Hypothalamus (tissue), 51 donors: ENCODE measurements around the gene ANKRD12.
"Not testable (repeated sequence)": the region's sequence is repeated elsewhere in the genome, so short reads cannot be mapped to it uniquely, and the experiment has no call there.

ENCODE experiments used
- DNase-seq, 51 donors: peaks; one replicate each; lab custom pipeline; 2025; lab: John Stamatoyannopoulos, UW

ANKRD12 gene

GRCh38 chr18:9221661-9222060 is 85.1 kb downstream of the ANKRD12 start:
- DNase-seq = no peak

- no peak for DNase-seq
Observed at GRCh38 chr18:9223356-9223755, 86.8 kb downstream of the ANKRD12 start.

- DNase-seq = no peak
Observed at GRCh38 chr18:9226463-9226862, 89.9 kb downstream of the ANKRD12 start.

GRCh38 chr18:9231852-9232486 is 95.4 kb downstream of the ANKRD12 start:
- DNase-seq = no peak

GRCh38 chr18:9232977-9233376 is 96.4 kb downstream of the ANKRD12 start:
- DNase-seq = no peak

GRCh38 chr18:9233771-9234440 is 97.3 kb downstream of the ANKRD12 start:
- peak in 18 of 51 donors; percentile 1 to 39 (median 12) for DNase-seq

- no peak for DNase-seq
Observed at GRCh38 chr18:9234528-9234927, 97.9 kb downstream of the ANKRD12 start.

GRCh38 chr18:9237981-9238380 is 101.4 kb downstream of the ANKRD12 start:
- DNase-seq = no peak

GRCh38 chr18:9239720-9240119 is 103.1 kb downstream of the ANKRD12 start:
- DNase-seq = no peak

GRCh38 chr18:9240270-9240669 is 103.7 kb downstream of the ANKRD12 start:
- DNase-seq = no peak

- DNase-seq = peak in 2 of 51 donors; percentile 2 to 8
Observed at GRCh38 chr18:9243029-9243428, 106.4 kb downstream of the ANKRD12 start.

GRCh38 chr18:9244376-9244775 is 107.8 kb downstream of the ANKRD12 start:
- DNase-seq = no peak

- DNase-seq = no peak
Observed at GRCh38 chr18:9248661-9249060, 112.1 kb downstream of the ANKRD12 start.

GRCh38 chr18:9249254-9249653 is 112.7 kb downstream of the ANKRD12 start:
- DNase-seq = no peak

GRCh38 chr18:9259173-9259572 is 122.6 kb downstream of the ANKRD12 start:
- DNase-seq = no peak

- no peak for DNase-seq
Observed at GRCh38 chr18:9260388-9261380, 124.1 kb downstream of the ANKRD12 start.

GRCh38 chr18:9263264-9263663 is 126.7 kb downstream of the ANKRD12 start:
- no peak for DNase-seq

GRCh38 chr18:9264797-9265196 is 128.2 kb downstream of the ANKRD12 start:
- DNase-seq = not testable (repeated sequence)

GRCh38 chr18:9273221-9273620 is 136.6 kb downstream of the ANKRD12 start:
- DNase-seq = no peak

GRCh38 chr18:9275890-9276289 is 139.3 kb downstream of the ANKRD12 start:
- DNase-seq = no peak

GRCh38 chr18:9278028-9278427 is 141.4 kb downstream of the ANKRD12 start:
- no peak for DNase-seq
